WTC11 (cell line): ENCODE data around the gene CDIP1.

Source experiments
- ATF3 ChIP-seq: sonication (generic); formaldehyde crosslinking; conservative IDR thresholded peaks from 2 replicates; pipeline ENCODE4 v1.8.1; 2022; ENCODE audit warnings: mild to moderate bottlenecking, missing genetic modification reagents
- E2F5 ChIP-seq: sonication (generic); formaldehyde crosslinking; IDR thresholded peaks from 2 replicates; pipeline ENCODE4 v1.8.1; 2022; ENCODE audit warnings: mild to moderate bottlenecking, moderate library complexity, missing genetic modification reagents
- EMX1 ChIP-seq: fragments of 250-450 bp; sonication (Bioruptor Pico); IDR thresholded peaks from 2 replicates; pipeline ENCODE4 v1.8.0; 2021; ENCODE audit warnings: mild to moderate bottlenecking
- FOXK1 ChIP-seq: sonication (generic); formaldehyde crosslinking; IDR thresholded peaks from 2 replicates; pipeline ENCODE4 v1.8.0; 2022; ENCODE audit warnings: mild to moderate bottlenecking, moderate library complexity, missing genetic modification reagents
- SMAD4 ChIP-seq: sonication (generic); formaldehyde crosslinking; IDR thresholded peaks from 2 replicates; pipeline ENCODE4 v1.8.0; 2022; ENCODE audit warnings: mild to moderate bottlenecking, missing genetic modification reagents
- TEAD1 ChIP-seq: sonication (generic); formaldehyde crosslinking; IDR thresholded peaks from 2 replicates; pipeline ENCODE4 v1.8.0; 2022; ENCODE audit warnings: mild to moderate bottlenecking, missing genetic modification reagents
- TF ChIP-seq, protein P1 (sequence below): fragments of 200-600 bp; IDR thresholded peaks from 2 replicates; pipeline ENCODE4 v1.8.0; 2022; ENCODE audit warnings: antibody characterized with exemption

DNA sequence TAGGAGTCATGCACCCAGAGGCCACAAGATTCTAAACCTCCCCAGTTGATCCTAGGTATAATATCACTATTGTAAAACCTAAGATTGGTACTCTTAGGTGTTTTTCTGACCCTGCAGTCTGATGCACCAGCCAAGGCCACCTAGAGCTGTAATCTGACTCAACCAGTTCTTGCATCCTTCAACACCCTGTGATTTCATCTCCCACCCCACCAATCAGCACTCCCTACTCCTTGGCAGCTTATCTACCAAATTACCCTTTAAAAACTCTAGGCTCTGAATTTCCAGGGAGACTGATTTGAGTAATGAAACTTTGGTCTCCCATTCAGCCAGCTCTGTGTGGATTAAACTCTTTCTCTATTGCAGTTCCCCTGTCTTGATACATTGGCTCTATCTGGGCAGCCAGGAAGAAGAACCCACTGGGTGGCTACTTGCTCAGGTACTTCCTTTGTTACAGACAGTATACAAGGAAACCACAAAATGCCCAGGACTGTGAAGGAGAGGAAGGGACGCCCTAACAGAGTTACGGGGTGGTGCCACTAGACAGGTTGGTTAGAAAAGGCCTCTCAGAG, 1.2 kb upstream of the CDIP1 start:
- TF ChIP-seq ATF3 (CRISPR knock-in tag) (no peak), E2F5 (no peak), SMAD4 (CRISPR knock-in tag) (no peak), FOXK1 (no peak), EMX1 (CRISPR knock-in tag) (no peak), TEAD1 (CRISPR knock-in tag) (no peak)
- TF ChIP-seq, protein P1, sequence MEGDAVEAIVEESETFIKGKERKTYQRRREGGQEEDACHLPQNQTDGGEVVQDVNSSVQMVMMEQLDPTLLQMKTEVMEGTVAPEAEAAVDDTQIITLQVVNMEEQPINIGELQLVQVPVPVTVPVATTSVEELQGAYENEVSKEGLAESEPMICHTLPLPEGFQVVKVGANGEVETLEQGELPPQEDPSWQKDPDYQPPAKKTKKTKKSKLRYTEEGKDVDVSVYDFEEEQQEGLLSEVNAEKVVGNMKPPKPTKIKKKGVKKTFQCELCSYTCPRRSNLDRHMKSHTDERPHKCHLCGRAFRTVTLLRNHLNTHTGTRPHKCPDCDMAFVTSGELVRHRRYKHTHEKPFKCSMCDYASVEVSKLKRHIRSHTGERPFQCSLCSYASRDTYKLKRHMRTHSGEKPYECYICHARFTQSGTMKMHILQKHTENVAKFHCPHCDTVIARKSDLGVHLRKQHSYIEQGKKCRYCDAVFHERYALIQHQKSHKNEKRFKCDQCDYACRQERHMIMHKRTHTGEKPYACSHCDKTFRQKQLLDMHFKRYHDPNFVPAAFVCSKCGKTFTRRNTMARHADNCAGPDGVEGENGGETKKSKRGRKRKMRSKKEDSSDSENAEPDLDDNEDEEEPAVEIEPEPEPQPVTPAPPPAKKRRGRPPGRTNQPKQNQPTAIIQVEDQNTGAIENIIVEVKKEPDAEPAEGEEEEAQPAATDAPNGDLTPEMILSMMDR = no peak
